ENCODE measurements around the gene NQO2. TPM values are rescaled to one million over a fixed set of nuclear protein-coding genes. Genes with fewer than 3 reads are reported as not detected.

NQO2 gene
- total RNA-seq, 1 donor from 2014 or later = 6.1 TPM

DNA sequence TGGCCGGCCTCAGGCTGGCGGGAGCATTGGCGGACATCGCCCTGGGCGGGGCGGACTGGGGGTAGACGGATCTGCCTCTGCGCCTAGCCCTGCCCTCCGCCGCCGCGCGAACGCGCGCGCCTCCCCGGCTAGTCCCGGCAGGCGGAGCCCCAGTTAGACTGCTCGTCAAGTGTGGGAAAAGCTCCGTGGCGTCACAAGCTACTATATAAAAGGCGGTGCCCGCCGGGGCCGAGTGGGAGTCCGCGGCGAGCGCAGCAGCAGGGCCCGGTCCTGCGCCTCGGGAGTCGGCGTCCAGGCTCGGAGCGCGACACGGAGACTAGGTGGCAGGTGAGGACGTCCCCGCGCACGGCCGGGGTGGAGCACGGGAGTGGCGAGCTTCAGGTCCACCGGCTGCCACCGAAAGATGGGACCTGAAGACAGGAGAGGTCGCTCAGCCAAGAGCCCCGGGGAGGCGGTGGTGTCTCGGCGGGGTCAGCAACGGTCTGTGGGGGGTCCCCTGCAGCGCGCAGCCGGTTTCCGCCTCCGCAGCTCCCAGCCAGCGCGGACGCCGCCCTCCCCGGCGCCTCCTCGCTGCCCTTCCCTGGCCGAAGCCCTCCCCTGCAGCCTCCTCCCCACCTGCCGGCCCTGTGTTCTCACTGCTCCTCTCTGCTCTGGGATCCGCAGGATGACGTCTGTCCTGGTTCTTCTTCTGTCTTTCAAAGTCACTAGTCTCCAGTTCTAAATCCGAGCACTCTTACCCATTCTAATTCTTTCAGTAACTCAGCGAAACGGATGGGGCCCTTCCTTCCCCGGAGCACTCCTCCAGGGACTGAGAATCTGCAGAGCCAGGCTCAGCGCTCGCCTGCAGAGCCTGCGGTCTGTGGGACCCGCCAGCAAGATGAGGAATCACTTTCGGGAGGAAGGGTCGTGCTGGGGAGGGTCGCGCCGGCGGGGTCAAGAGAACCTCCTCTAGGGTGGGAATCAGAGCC, 64.3 kb downstream of the NQO2 start:
- DNase-seq (ENCODE audit: low spot score in 2 of 2) = peak; percentile 87 to 91
- FAIRE-seq = no peak

- peak; percentile 93 to 95 for DNase-seq (ENCODE audit: low spot score in 2 of 2)
- no peak for FAIRE-seq
Observed at GRCh38 chr6:3068329-3069214, 68.9 kb downstream of the NQO2 start, which contains the start of gene RIPK1. Gene RIPK1, plus strand, starts transcription at chr6:3068494. Its CDS starts 8,330 bp downstream, at chr6:3076824.

Small RNA genes within 50 kb of the gene (small RNA-seq; reads per million reads assigned to genes)
- gene AL133351.4 = not detected

Other genes with a start within 250 kb of the NQO2 start
- gene MYLK4, start 249.0 kb upstream of the NQO2 start, total RNA-seq = 0.41 TPM
- gene WRNIP1, start 234.5 kb upstream of the NQO2 start, total RNA-seq = 50.1 TPM
- 3.3 TPM for gene SERPINB1, start 158.0 kb upstream of the NQO2 start, total RNA-seq
- 6.5 TPM for gene SERPINB9, start 96.6 kb upstream of the NQO2 start, total RNA-seq
- 14.3 TPM for gene SERPINB6, start 28.3 kb upstream of the NQO2 start, total RNA-seq
- gene RIPK1, start 68.6 kb downstream of the NQO2 start, total RNA-seq = 7.3 TPM
- gene BPHL, start 118.8 kb downstream of the NQO2 start, total RNA-seq = 26.5 TPM
- gene TUBB2A, start 157.7 kb downstream of the NQO2 start, total RNA-seq = 1,551 TPM
- gene TUBB2B, start 227.8 kb downstream of the NQO2 start, total RNA-seq = 5,262 TPM